CD4-positive, alpha-beta T cell (primary cell): Measurements from ENCODE around the gene SHISA6. TPM values are rescaled to one million over a fixed set of nuclear protein-coding genes. Genes with fewer than 3 reads are reported as not detected.

Experiments
- ATAC-seq: fragments of 200-7000 bp; cut with Tn5 transposase; one replicate; pipeline ENCODE4 v1.10.0; 2022; ENCODE audit warnings: mild to moderate bottlenecking; ENCODE audit not compliant: poor library complexity
- CTCF ChIA-PET: fragments of 350-600 bp; sonication (Branson Sonifier 250); formaldehyde crosslinking; loops from one replicate; lab custom pipeline; 2021; ENCODE audit warnings: antibody characterized with exemption, inconsistent platforms; lab: Charles Lee
- POLR2A ChIA-PET: fragments of 350-600 bp; sonication (Branson Sonifier 250); formaldehyde crosslinking; loops from one replicate; lab custom pipeline; 2021; ENCODE audit warnings: antibody characterized with exemption, inconsistent platforms; lab: Charles Lee
- DNase-seq, 14 experiments: peaks; one replicate each; pipeline ENCODE4 v3.0.0-alpha.2; 2013 to 2020; ENCODE audit warnings: mixed read lengths in 2 of 14
- H3K27ac ChIP-seq, 2 donors: one replicate each; pipeline versions ENCODE4 v1.5.1 to v1.7.0; 2013; ENCODE audit warnings: low read length in 2 of 2, low read depth in 1 of 2, mild to moderate bottlenecking in 1 of 2
- H3K27me3 ChIP-seq, 2 experiments: 1 replicate in 1 of 2; 2 replicates in 1 of 2; pipeline versions ENCODE4 v1.6.1 to v1.7.0; 2013; ENCODE audit warnings: low read length in 2 of 2, control low read depth in 1 of 2, mild to moderate bottlenecking in 1 of 2, moderate library complexity in 1 of 2; ENCODE audit not compliant: insufficient read depth in 2 of 2, control insufficient read depth in 1 of 2
- H3K36me3 ChIP-seq: one replicate; pipeline ENCODE4 v1.6.1; 2013; ENCODE audit warnings: low read length, control low read depth; ENCODE audit not compliant: insufficient read depth
- H3K4me1 ChIP-seq: one replicate; pipeline ENCODE4 v1.6.1; 2013; ENCODE audit warnings: low read length, control low read depth; ENCODE audit not compliant: insufficient read depth
- H3K4me3 ChIP-seq: one replicate; pipeline ENCODE4 v1.5.1; 2013; ENCODE audit warnings: mild to moderate bottlenecking, low read length, moderate library complexity
- H3K9me3 ChIP-seq, 2 experiments: 1 replicate in 1 of 2; 2 replicates in 1 of 2; pipeline versions ENCODE4 v1.6.1 to v1.7.0; 2013; ENCODE audit warnings: low read length in 2 of 2, mild to moderate bottlenecking in 2 of 2, control low read depth in 1 of 2, moderate library complexity in 1 of 2; ENCODE audit not compliant: control insufficient read depth in 1 of 2, insufficient read depth in 1 of 2
- H3K27ac Mint-ChIP-seq: one replicate; pipeline ENCODE4 v1.8.0; 2020; ENCODE audit warnings: mixed read lengths
- H3K27me3 Mint-ChIP-seq: one replicate; pipeline ENCODE4 v1.8.0; 2021; ENCODE audit warnings: mixed read lengths
- H3K36me3 Mint-ChIP-seq: one replicate; pipeline ENCODE4 v1.8.0; 2021; ENCODE audit warnings: low read depth, mixed read lengths
- H3K4me1 Mint-ChIP-seq: one replicate; pipeline ENCODE4 v1.8.0; 2021; ENCODE audit warnings: low read depth, mixed read lengths
- H3K4me3 Mint-ChIP-seq: one replicate; pipeline ENCODE4 v1.8.0; 2020; ENCODE audit warnings: mild to moderate bottlenecking, mixed read lengths
- H3K9me3 Mint-ChIP-seq: one replicate; pipeline ENCODE4 v1.8.0; 2020; ENCODE audit warnings: mixed read lengths
- intact Hi-C, 2 experiments: fragments of 100-400 bp; cut with DNase I in 1 of 2; cut with micrococcal nuclease in 1 of 2; formaldehyde crosslinking; loops; one replicate each; pipeline versions ENCODE4 v1.15.1 to v1.9.0; 2023 to 2025; cut with DNase I, micrococcal nuclease
- total RNA-seq, 174 experiments: library from RNA in 2 of 174; stranded (reverse) in 2 of 174; gene quantifications; one replicate each; pipeline ENCODE4 v1.2.3 and lab custom pipeline; 2021 to 2026
- TF ChIP-seq, protein P1 (sequence below): fragments of 200-600 bp; IDR thresholded peaks from one replicate; pipeline ENCODE4 v1.8.0; 2022; ENCODE audit warnings: antibody characterized with exemption, mild to moderate bottlenecking

SHISA6 gene
- total RNA-seq, 2 experiments from 2014 or later: not detected

GRCh38 chr17:11565591-11565990, 324.6 kb downstream of the SHISA6 start:
- CTCF ChIA-PET: no interaction called here
- no peak for ATAC-seq

GRCh38 chr17:11578998-11579397, 338.0 kb downstream of the SHISA6 start:
- Histone ChIP-seq H3K36me3 (no peaks in the 10 kb centered on the region), H3K4me1 (no peaks in the 10 kb centered on the region), H3K27ac (no peak overlapping the region), H3K4me3 (no peak overlapping the region), H3K27me3 (no peaks in the 10 kb centered on the region), H3K9me3 (peaks cover 0 to 19% of the 10 kb centered on the region in 2 experiments)
- intact Hi-C loops: no loop called here
- no peak for ATAC-seq
- Mint-ChIP-seq H3K36me3 (no peaks in the 10 kb centered on the region), H3K9me3 (peaks cover 2% of the 10 kb centered on the region), H3K4me1 (no peaks in the 10 kb centered on the region), H3K27ac (no peak overlapping the region), H3K27me3 (no peaks in the 10 kb centered on the region), H3K4me3 (no peak overlapping the region)
- DNase-seq: no peak
- TF ChIP-seq, protein P1, sequence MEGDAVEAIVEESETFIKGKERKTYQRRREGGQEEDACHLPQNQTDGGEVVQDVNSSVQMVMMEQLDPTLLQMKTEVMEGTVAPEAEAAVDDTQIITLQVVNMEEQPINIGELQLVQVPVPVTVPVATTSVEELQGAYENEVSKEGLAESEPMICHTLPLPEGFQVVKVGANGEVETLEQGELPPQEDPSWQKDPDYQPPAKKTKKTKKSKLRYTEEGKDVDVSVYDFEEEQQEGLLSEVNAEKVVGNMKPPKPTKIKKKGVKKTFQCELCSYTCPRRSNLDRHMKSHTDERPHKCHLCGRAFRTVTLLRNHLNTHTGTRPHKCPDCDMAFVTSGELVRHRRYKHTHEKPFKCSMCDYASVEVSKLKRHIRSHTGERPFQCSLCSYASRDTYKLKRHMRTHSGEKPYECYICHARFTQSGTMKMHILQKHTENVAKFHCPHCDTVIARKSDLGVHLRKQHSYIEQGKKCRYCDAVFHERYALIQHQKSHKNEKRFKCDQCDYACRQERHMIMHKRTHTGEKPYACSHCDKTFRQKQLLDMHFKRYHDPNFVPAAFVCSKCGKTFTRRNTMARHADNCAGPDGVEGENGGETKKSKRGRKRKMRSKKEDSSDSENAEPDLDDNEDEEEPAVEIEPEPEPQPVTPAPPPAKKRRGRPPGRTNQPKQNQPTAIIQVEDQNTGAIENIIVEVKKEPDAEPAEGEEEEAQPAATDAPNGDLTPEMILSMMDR: no peak
- CTCF ChIA-PET: no interaction called here
- POLR2A ChIA-PET: no interaction called here

More at GRCh38 chr17:11565591-11565990, 324.6 kb downstream of the SHISA6 start:
- DNase-seq: no peak
- TF ChIP-seq, protein P1: no peak
- POLR2A ChIA-PET: no interaction called here
- intact Hi-C loops: no loop called here
- no peaks in the 10 kb centered on the region for H3K4me1 Mint-ChIP-seq
- H3K4me3 Mint-ChIP-seq: no peak overlapping the region
- H3K36me3 Mint-ChIP-seq: no peaks in the 10 kb centered on the region
- Histone ChIP-seq H3K27me3 (no peaks in the 10 kb centered on the region), H3K36me3 (no peaks in the 10 kb centered on the region), H3K27ac (no peak overlapping the region), H3K9me3 (peaks cover 0 to 9% of the 10 kb centered on the region in 2 experiments), H3K4me3 (no peak overlapping the region), H3K4me1 (no peaks in the 10 kb centered on the region)
- H3K27ac Mint-ChIP-seq: no peak overlapping the region
- H3K9me3 Mint-ChIP-seq: peaks cover 10% of the 10 kb centered on the region
- no peaks in the 10 kb centered on the region for H3K27me3 Mint-ChIP-seq

DNA sequence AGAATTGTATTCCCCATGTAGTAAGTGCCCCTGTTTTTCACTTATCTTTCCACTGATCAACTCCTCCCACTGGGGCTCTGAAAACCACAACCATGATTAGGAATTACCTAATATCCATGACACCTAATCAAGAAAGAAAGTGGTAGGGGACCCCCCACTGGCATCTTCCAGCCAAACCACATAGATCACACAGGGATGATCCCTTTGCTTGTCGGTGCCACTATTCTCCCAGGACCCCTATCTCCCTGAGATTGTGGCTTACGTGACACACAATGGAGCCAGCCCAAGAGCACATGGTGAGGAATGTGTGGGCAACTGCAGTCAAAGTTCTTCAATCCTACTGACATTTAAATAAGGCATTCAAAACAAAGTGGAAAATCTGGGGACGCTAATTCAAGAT, 339.7 kb downstream of the SHISA6 start:
- DNase-seq (no peak), ATAC-seq (no peak)
- Mint-ChIP-seq H3K27me3 (no peaks in the 10 kb centered on the region), H3K4me3 (no peak overlapping the region), H3K27ac (no peak overlapping the region), H3K36me3 (no peaks in the 10 kb centered on the region), H3K4me1 (no peaks in the 10 kb centered on the region), H3K9me3 (peaks cover 5% of the 10 kb centered on the region)
- Histone ChIP-seq H3K4me3 (no peak overlapping the region), H3K27me3 (no peaks in the 10 kb centered on the region), H3K36me3 (no peaks in the 10 kb centered on the region), H3K27ac (no peak overlapping the region), H3K4me1 (no peaks in the 10 kb centered on the region), H3K9me3 (peaks cover 0 to 19% of the 10 kb centered on the region in 2 experiments)
- intact Hi-C loops: no loop called here
- TF ChIP-seq, protein P1: no peak
- POLR2A ChIA-PET: no interaction called here
- CTCF ChIA-PET: no interaction called here
